GM20431 (cell line): ENCODE results near the gene COL4A1.

Source experiments
- in situ Hi-C: fragments of 300-500 bp; cut with MseI, MboI; formaldehyde crosslinking; loops from one replicate; pipeline ENCODE4 v1.15.0; 2020; ENCODE audit warnings: low sequenced_read_pairs; ENCODE audit not compliant: unreplicated experiment

The COL4A1 gene

DNA sequence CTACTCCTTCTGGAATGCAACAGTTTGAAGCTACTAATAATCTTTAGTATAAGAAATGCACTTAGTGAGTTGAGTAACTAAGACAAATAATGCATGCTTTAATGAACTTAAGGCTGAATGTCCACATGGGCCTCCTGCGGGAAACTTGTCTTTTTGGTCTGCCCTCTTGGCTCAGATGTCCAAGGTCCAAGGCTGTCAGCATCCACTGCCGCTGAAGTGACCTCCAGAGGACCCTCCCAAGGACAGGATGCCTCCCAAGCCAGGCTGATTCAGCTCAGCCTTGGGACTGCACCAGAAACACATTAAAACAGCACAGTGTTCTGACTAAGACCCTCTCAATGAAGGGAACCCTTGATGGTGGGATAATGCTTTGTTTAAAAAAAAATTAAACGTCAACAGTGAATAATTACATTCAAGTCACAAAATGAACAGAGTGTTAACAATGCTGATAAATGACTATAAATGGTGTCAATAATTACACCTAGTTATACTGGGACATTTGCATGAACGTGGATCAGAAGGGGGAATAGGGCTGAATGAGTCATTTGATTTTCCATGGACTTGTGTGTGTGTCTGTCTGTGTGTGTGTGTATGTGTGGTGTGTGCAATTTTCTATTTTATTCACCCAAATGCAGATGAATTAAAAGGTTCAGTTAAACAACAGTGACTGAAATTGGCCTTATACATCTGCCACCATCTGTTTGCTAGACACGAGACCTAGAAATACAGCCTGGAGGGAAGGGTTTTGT lies 150.5 kb downstream of the COL4A1 start:
- in situ Hi-C loops = no loop called here

- in situ Hi-C loops = no loop called here
Measured at GRCh38 chr13:110155072-110155471, 151.9 kb downstream of the COL4A1 start.

DNA sequence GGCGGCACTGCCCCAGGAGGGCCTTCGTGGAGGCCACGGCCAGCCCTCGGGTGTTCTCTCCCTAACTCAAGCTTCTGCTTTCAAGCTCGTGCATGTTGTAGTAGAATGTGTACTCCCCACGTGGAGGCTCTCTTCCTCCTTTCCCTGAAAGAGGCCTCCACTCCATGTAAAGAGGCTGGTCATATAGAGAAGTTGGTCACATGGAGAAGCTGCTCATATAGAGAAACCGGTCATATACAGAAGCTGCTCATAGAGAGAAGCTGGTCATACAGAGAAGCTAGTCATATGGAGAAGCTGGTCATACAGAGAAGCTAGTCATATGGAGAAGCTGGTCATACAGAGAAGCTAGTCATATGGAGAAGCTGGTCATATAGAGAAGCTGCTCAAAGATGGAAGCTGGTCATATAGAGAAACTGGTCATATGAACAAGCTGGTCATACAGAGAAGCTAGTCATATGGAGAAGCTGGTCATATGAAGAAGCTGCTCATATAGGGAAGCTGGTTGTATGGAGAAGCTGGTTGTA lies 152.5 kb downstream of the COL4A1 start:
- in situ Hi-C loops = no loop called here

DNA sequence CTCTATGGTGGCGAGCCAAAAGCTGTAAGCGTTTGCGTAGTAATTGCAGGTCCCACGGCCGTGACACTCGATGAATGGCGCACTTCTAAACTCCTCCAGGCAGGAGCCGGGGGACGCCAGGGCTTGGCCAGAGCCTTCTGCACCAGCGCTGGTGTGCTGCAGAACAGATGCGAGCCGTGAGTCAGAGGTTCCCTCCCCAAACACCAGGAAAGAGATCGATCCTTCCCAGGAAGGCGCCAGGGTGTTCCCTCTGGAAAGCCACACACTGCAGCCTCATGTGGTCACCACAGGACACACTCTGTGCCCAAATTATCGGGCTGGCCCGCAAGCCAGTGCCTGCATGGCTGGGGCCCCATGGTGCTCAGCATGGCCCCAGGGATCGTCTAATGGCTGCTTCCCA lies 154.6 kb downstream of the COL4A1 start:
- in situ Hi-C loops = no loop called here

DNA sequence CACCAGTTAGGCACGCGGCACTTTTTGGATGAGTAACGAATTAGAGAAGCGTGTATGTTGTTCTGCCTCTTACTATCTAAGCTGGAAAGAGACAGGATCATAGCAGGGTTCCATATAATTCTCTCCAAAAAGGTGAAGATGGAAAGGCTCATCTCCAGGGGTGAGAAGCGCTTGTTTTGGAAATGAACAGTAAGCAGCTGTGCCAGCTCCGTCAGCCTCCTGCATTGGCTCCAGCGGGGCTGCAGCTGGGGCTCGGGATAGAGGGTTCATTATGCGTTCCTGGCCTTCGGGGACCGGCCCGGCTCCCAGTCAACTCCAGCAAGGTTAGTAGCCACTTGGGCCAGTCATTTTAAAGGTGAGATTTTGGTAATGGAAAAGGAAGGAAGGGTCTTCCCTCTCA lies 155.5 kb downstream of the COL4A1 start:
- in situ Hi-C loops = no loop called here

GRCh38 chr13:110150384-110151101 lies 156.4 kb downstream of the COL4A1 start:
- in situ Hi-C loops = no loop called here

DNA sequence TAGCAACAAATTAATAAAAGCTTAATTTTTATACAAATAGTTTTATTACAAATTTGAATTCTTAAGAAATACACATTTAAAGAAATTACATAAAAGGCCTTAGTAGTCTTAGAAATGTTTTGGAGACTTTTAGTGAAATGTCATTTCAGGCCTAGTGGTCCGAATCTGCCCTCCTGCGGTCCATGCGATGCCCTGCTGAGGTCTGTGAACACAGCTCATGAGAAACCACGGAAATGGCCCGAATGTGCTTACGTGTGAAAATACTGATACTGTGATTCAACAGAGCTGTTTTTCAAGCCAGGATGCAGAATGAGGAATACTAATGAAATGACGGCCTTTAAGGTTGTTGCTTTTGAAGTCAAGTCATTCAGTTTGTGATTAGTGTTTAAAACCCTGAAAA lies 157.9 kb downstream of the COL4A1 start:
- in situ Hi-C loops = no loop called here

GRCh38 chr13:110140099-110140498 lies 166.9 kb downstream of the COL4A1 start:
- in situ Hi-C loops = no loop called here

DNA sequence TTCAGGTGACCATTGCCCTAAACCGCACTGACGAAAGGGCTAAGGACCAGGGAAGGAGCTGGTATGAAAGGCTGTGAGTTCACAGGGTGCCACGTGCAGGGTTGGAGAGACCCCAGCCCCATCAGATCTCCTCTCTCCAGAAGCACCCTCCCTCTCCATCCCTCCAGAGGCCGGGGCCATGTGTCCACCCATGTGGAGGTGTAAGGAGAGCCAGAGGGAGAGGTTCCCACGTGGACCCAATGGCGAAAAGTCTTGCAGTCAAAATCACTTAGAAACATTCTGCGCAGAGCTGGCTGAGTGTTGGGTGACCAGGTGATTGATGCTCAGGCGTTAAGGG lies 168.3 kb downstream of the COL4A1 start:
- in situ Hi-C loops = no loop called here

DNA sequence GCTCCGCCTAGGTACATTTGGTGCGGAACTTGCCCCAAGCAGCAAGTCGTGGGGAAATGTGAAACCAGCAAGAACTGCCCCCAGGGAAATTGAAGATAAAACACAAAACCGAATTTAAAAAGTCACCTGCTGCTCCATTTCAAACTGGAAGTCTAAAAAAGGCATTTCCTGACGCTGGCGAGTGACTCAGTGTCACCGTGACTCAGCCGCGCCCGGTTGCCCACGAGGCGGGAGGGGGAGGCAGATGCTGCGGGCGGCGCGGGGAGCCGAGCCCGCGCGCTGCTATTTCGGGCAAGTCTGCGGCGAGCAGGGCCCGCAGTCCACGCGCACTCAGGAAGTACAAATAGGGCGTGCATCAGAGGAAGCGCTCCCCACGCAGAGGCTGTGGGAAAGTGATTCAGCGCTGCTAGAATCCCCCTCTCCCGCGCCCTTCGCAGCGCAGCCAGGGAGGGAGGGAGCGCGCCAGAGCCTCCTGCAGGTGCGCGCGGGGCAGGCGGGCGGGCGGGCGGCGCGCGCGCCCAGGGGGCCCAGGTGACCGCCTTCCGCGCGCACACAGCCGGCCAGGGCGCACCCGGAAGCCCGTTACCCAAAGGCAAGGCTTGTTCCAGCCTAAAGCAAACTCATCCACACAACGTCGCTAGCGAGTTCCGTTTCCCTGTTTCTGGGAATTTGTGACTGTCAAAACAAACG lies 168.8 kb downstream of the COL4A1 start:
- in situ Hi-C loops = no loop called here

DNA sequence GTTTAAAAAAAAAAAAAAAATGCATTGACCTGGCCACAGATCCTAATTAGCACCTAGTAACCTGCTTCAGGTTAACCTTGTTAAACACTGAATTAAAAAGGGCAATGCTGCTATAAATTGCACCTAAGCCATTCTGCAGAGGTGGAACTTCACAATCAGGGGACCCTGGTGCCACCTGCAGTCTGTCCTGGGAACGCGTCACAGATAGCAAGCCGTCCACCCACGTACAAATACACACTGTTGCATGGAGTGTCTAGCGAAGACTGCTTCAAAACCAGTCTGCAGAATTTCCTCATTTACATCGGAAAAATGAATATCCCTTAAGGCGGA lies 169.3 kb downstream of the COL4A1 start:
- in situ Hi-C loops = no loop called here

DNA sequence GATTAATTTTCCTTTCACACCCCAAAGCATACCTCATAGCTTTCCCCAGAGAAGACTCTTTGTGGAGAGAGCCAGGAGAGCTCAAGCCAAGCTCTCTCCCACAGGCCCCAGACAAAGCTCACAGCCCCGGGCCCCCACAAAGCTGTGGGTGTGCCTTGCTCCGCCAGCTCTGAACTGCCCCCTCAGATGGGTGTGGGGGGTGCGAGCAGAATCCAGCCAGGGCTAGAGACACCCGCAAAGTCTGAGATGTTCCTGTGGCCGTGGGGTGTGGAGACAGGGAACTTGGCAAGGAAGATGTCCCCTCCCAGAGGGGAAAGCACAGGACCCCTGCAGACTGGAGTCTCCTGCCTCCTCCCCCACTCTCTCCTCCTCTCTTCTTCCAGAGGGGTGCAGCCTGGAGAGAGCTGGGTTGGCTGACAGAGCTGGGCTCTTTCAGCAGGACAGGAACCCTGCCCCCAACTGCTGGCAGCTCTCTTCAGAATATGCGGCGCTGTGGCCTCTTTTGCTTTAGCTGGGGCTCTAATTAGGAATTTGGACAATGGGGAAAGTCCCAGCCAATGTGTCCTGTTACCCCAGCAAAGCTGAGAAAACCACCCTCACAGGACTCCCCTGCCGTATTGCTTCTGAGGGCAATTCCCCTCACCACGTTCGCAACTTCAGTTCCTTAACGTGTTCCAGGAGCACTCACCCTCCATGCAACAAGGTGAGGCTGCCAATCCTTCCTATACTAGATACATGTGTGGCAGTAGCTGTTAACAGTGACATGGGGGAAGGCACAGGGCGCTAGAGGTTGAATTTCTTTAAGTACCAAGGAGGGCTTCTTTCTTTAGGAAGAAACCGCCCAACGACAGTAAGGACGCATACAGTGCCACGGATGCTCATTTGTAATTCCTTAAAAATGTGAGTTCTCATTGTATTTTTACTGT lies 170.0 kb downstream of the COL4A1 start:
- in situ Hi-C loops = no loop called here

GRCh38 chr13:110135977-110136597 lies 170.9 kb downstream of the COL4A1 start:
- in situ Hi-C loops = no loop called here

DNA sequence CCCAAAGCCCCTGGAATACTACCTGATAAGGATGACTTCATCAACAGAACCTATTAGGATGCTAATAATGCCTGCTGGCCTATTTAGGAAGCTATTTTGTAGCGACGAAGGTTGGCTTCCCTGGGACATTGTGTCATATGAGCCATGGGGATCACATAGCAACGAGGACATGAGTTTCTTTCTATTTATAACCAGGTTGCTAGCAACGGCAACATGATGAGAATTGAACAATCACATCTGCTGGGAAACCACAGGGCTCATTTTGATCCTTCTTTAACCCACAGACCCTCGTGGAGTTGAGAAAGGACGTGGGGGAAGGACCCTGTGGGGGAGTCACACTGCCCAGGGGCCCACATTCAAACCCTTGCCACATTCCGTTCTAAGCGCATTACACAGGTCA lies 172.2 kb downstream of the COL4A1 start:
- in situ Hi-C loops = no loop called here

DNA sequence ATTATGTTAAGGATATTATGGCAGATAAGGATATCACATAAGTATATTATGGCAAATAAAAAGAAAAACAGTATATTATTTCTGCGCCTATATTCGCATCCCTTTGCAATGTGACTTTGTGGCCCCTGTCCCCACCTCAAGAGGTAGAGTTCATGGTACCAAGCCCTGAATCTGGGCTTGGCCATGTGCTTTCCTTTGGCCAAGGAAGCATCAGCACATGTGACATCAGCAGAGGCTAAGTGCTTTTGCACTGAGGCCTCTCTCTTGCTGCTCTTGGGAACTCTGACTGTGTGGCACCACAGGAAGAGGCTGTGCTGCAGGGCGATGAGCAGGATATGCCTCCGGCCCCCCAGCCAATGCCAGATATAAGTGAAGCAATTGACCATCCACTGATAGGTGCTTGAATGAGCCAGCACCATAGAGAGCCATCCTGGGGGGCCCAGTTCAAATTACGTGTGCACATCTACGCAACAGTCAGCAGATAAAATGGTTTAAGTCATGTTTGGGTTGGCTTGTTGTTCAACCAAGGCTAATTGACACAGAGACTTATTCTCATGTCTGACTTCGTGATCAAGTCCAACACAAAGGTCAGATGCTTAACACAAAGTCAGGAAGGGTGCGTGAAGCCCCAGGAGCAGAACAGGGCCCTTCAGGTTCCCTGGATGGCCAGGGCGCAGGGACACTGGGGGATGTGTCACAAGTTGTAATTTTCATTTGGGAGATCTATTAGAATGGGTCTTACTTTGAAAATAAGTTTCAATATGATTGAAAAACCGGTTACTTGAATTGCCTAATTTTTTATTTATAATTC lies 173.3 kb downstream of the COL4A1 start:
- in situ Hi-C loops = no loop called here

GRCh38 chr13:110132225-110132982 lies 174.6 kb downstream of the COL4A1 start:
- in situ Hi-C loops = no loop called here

- in situ Hi-C loops = no loop called here
Measured at GRCh38 chr13:110131424-110131823, 175.5 kb downstream of the COL4A1 start.

DNA sequence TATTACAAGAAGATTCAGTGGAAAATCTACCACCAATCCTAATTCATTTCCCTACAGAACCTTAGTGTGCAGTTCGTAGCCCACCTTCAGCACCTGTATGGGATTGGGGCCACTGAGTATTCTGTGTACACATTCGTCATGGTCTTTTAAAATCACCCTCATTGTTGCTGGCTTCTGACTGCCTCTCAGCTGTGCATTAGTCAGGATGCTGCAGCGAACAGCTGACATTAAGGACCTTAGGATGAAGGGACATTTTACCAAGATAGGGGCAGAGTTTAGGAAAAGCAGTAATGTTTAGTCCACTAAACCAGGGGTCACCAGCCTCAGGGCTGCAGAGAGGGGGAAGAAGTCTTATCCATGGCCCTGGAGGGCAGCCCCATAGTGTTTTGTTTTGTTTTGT lies 176.5 kb downstream of the COL4A1 start:
- in situ Hi-C loops = no loop called here
